Parathyroid adenoma (tissue), 2 donors: ENCODE measurements around the gene HIF3A.

Source experiments
- H2AFZ ChIP-seq: fragments of 300-600 bp; sonication (generic); one replicate; pipeline ENCODE4 v1.7.0; 2017; ENCODE audit warnings: antibody characterized with exemption, mild to moderate bottlenecking
- H3K27ac ChIP-seq: fragments of 300-600 bp; sonication (generic); one replicate; pipeline ENCODE4 v1.7.0; 2017
- H3K27me3 ChIP-seq: fragments of 300-600 bp; sonication (generic); one replicate; pipeline ENCODE4 v1.7.0; 2017; ENCODE audit warnings: low read length; ENCODE audit not compliant: control insufficient read depth, insufficient read depth
- H3K36me3 ChIP-seq: fragments of 300-600 bp; sonication (generic); one replicate; pipeline ENCODE4 v1.7.0; 2017; ENCODE audit warnings: low read length; ENCODE audit not compliant: control insufficient read depth, insufficient read depth
- H3K4me1 ChIP-seq: fragments of 300-600 bp; sonication (generic); one replicate; pipeline ENCODE4 v1.7.0; 2017; ENCODE audit warnings: control low read depth
- H3K4me2 ChIP-seq: fragments of 300-600 bp; sonication (generic); one replicate; pipeline ENCODE4 v1.7.0; 2017; ENCODE audit warnings: low read length
- H3K4me3 ChIP-seq: fragments of 300-600 bp; sonication (generic); one replicate; pipeline ENCODE4 v1.7.0; 2017; ENCODE audit warnings: low read depth, low read length
- H3K79me2 ChIP-seq: fragments of 300-600 bp; sonication (generic); one replicate; pipeline ENCODE4 v1.7.0; 2017; ENCODE audit warnings: control low read depth
- H3K9ac ChIP-seq: fragments of 300-600 bp; sonication (generic); one replicate; pipeline ENCODE4 v1.7.0; 2017; ENCODE audit warnings: mild to moderate bottlenecking
- H3K9me3 ChIP-seq: fragments of 300-600 bp; sonication (generic); one replicate; pipeline ENCODE4 v1.7.0; 2017; ENCODE audit warnings: low read length; ENCODE audit not compliant: control insufficient read depth
- CTCF ChIP-seq: fragments of 300-600 bp; sonication (generic); IDR thresholded peaks from one replicate; pipeline ENCODE4 v1.7.0; 2017; ENCODE audit warnings: antibody characterized with exemption, mild to moderate bottlenecking
- donor health status: primary hyperparathyroidism.

The HIF3A gene

GRCh38 chr19:46291829-46292228 lies 5.0 kb upstream of the HIF3A start:
- no peaks in the 10 kb centered on the region for H3K36me3 ChIP-seq
- H3K9me3 ChIP-seq: no peaks in the 10 kb centered on the region
- no peak overlapping the region for H2AFZ ChIP-seq
- no peaks in the 10 kb centered on the region for H3K4me1 ChIP-seq
- H3K4me3 ChIP-seq: no peak overlapping the region
- no peak overlapping the region for H3K27ac ChIP-seq
- no peak overlapping the region for H3K9ac ChIP-seq
- H3K79me2 ChIP-seq: no peaks in the 10 kb centered on the region
- no peaks in the 10 kb centered on the region for H3K27me3 ChIP-seq
- TF ChIP-seq CTCF: no peak
- H3K4me2 ChIP-seq: no peak overlapping the region

DNA sequence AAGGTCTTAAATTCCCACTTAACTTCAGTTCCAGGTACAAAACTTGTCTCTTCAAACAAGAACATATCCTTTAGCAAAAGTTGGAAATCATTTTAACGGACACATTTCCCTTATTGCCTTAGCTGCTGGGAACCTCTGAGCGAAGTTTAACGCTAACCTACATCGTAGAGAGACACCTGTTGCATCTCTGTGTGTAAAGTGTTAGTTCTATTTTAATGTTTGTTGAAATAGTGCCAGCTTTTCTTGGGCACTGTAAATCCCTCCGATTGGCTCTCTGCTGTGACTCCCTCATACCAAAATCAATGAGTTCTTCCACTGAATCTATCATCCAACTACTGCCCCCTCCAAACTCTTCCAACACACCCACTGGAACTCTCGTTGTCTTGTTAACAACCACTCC lies 2.3 kb upstream of the HIF3A start:
- H3K79me2 ChIP-seq: no peaks in the 10 kb centered on the region
- peaks cover 12% of the 10 kb centered on the region for H3K4me1 ChIP-seq
- no peak overlapping the region for H3K4me2 ChIP-seq
- no peak overlapping the region for H3K9ac ChIP-seq
- no peaks in the 10 kb centered on the region for H3K9me3 ChIP-seq
- H3K4me3 ChIP-seq: no peak overlapping the region
- no peak for TF ChIP-seq CTCF
- no peaks in the 10 kb centered on the region for H3K36me3 ChIP-seq
- H2AFZ ChIP-seq: no peak overlapping the region
- no peak overlapping the region for H3K27ac ChIP-seq
- no peaks in the 10 kb centered on the region for H3K27me3 ChIP-seq

DNA sequence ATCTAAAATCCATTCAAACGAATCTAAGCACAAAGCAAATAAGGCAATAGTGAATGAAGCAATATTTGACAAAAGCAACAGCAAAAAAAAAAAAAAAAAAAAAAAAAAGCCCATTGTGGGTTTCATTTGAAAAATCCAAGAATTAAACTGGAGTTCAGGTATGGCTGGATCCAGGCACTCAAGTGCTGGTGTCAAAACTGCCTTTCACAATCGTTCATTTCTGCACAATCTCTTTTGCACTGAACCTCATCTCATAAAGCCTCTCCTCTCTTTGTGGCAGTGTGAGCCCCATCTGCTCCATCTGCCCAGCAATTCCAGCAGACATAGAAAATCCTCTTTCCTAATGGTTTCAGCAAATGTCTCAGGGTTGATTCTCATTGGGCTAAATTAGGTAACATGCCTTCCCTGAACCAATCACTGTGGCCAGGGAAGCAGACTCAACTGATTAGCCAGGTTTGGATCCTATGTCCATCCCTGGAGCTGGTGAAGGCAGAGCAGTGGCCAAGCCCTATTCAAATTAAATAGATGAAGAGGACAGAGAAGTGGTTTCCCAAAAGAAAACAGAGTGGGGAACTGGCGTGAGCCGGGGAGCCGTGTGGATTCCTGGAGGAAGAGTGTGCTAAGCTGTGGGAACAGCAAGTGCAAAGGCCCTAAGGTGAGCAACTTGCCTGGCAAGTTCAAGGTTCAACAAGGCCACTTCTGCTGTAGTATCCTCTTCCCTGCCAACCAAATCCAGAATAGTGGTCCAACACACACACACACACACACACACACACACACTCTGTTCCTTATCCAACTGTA lies 1.2 kb upstream of the HIF3A start:
- TF ChIP-seq CTCF: no peak
- Histone ChIP-seq H3K9me3 (no peaks in the 10 kb centered on the region), H3K4me3 (no peak overlapping the region), H3K4me2 (no peak overlapping the region), H2AFZ (no peak overlapping the region), H3K27ac (no peak overlapping the region), H3K36me3 (no peaks in the 10 kb centered on the region), H3K27me3 (no peaks in the 10 kb centered on the region), H3K4me1 (peaks cover 15% of the 10 kb centered on the region), H3K9ac (no peak overlapping the region), H3K79me2 (no peaks in the 10 kb centered on the region)

- Histone ChIP-seq H3K4me3 (no peak overlapping the region), H3K27ac (no peak overlapping the region), H3K79me2 (no peaks in the 10 kb centered on the region), H3K9ac (no peak overlapping the region), H3K9me3 (no peaks in the 10 kb centered on the region), H3K4me1 (peaks cover 15% of the 10 kb centered on the region), H3K4me2 (no peak overlapping the region), H3K27me3 (no peaks in the 10 kb centered on the region), H3K36me3 (no peaks in the 10 kb centered on the region), H2AFZ (no peak overlapping the region)
- TF ChIP-seq CTCF: no peak
Measured at GRCh38 chr19:46296202-46296480, 701 bp upstream of the HIF3A start.
